HepG2 (cell line): ENCODE measurements around the gene MYOM1. TPM values are rescaled to one million over a fixed set of nuclear protein-coding genes. Genes with fewer than 3 reads are reported as not detected.

Source experiments
- ATAC-seq: fragments of 200-7000 bp; cut with Tn5 transposase; 3 replicates; pipeline ENCODE4 v1.9.1; 2020; ENCODE audit warnings: mild to moderate bottlenecking, moderate library complexity
- BruUV-seq: library from RNA; stranded (reverse); fragments of 400-500 nt; replicated peaks from 2 replicates; lab custom pipeline; 2021; lab: Mats Ljungman, UMichigan
- CTCF ChIA-PET: fragments of 300-600 bp; formaldehyde crosslinking; extraction: SDS; loops from one replicate; lab custom pipeline; 2021; ENCODE audit warnings: low total read pairs, inconsistent platforms, low intra/inter-chr PET ratio; lab: Yijun Ruan, JAX
- POLR2A ChIA-PET: fragments of 350-600 bp; sonication (Branson Sonifier 250); formaldehyde crosslinking; loops from one replicate; lab custom pipeline; 2020; ENCODE audit warnings: antibody characterized with exemption, inconsistent platforms; lab: Yijun Ruan, JAX
- DNase-seq: peaks from one replicate; pipeline ENCODE4 v3.0.0-alpha.2; 2015; ENCODE audit warnings: low spot score
- FAIRE-seq: peaks from 3 replicates; lab custom pipeline; 2011; peaks lifted over from hg19 to GRCh38; lab: Jason Lieb, UNC
- H2AFZ ChIP-seq: one replicate; pipeline ENCODE4 v1.6.1; 2011; ENCODE audit warnings: low read length, inconsistent platforms
- H3K27ac ChIP-seq: fragments of 300-600 bp; 3 replicates; pipeline ENCODE4 v1.8.0; 2011; ENCODE audit warnings: mixed run types, mild to moderate bottlenecking, mixed read lengths, low read length, inconsistent platforms; ENCODE audit not compliant: insufficient read depth; ENCODE audit errors: extremely low read length
- H3K27me3 ChIP-seq, 2 experiments: fragments of 200-600 bp in 1 of 2; 2 replicates in 1 of 2; 3 replicates in 1 of 2; pipeline versions ENCODE4 v1.6.0 to v1.8.0; 2011; ENCODE audit warnings: low read length in 2 of 2, mild to moderate bottlenecking in 2 of 2, moderate library complexity in 2 of 2, inconsistent platforms in 1 of 2; ENCODE audit not compliant: insufficient read depth in 2 of 2, control insufficient read depth in 1 of 2
- H3K36me3 ChIP-seq, 2 experiments: fragments of 200-600 bp in 1 of 2; replicated peaks in 1 of 2; 2 replicates in 1 of 2; 3 replicates in 1 of 2; pipeline versions ENCODE4 v1.5.1 to v1.8.0; 2011; ENCODE audit warnings: low read length in 2 of 2, inconsistent platforms in 1 of 2; ENCODE audit not compliant: insufficient read depth in 2 of 2, control insufficient read depth in 1 of 2
- H3K4me1 ChIP-seq: 2 replicates; pipeline ENCODE4 v1.5.1; 2012; ENCODE audit warnings: low read length, inconsistent platforms; ENCODE audit not compliant: insufficient read depth
- H3K4me2 ChIP-seq: 2 replicates; pipeline ENCODE4 v1.6.0; 2011; ENCODE audit warnings: low read depth, low read length, inconsistent platforms
- H3K4me3 ChIP-seq, 3 experiments: fragments of 200-600 bp in 1 of 3; sonication (generic), shearing (Covaris generic) in 1 of 3; replicated peaks in 1 of 3; 2 replicates each; pipeline ENCODE4 v1.5.1; 2011 to 2016; ENCODE audit warnings: low read length in 3 of 3, inconsistent platforms in 2 of 3, low read depth in 2 of 3, mild to moderate bottlenecking in 2 of 3, control low read depth in 1 of 3, mixed read lengths in 1 of 3; ENCODE audit not compliant: insufficient read depth in 1 of 3
- H3K79me2 ChIP-seq: one replicate; pipeline ENCODE4 v1.6.1; 2011; ENCODE audit warnings: low read length, inconsistent platforms; ENCODE audit not compliant: insufficient read depth
- H3K9ac ChIP-seq: 2 replicates; pipeline ENCODE4 v1.6.0; 2011; ENCODE audit warnings: mild to moderate bottlenecking, low read depth, low read length, inconsistent platforms; ENCODE audit not compliant: insufficient read depth
- H3K9me3 ChIP-seq: 2 replicates; pipeline ENCODE4 v1.5.1; 2012; ENCODE audit warnings: mild to moderate bottlenecking, low read length
- H4K20me1 ChIP-seq: 2 replicates; pipeline ENCODE4 v1.6.0; 2011; ENCODE audit warnings: inconsistent platforms, mild to moderate bottlenecking, low read length, moderate library complexity; ENCODE audit not compliant: insufficient read depth
- CENPT ChIP-seq: sonication (generic); formaldehyde crosslinking; IDR thresholded peaks from 2 replicates; pipeline ENCODE4 v1.8.0; 2022; ENCODE audit warnings: low read depth, mild to moderate bottlenecking, moderate library complexity, missing genetic modification reagents
- CSRNP1 ChIP-seq: sonication (generic); formaldehyde crosslinking; IDR thresholded peaks from 2 replicates; pipeline ENCODE4 v1.8.1; 2023; ENCODE audit warnings: mild to moderate bottlenecking, missing genetic modification reagents
- DBP ChIP-seq: sonication (generic); formaldehyde crosslinking; IDR thresholded peaks from 2 replicates; pipeline ENCODE4 v1.4.0; 2020; ENCODE audit warnings: missing genetic modification reagents; ENCODE audit errors: not compliant biosample characterization
- FOXA3 ChIP-seq: IDR thresholded peaks from 2 replicates; pipeline ENCODE4 v1.6.1; 2016; ENCODE audit warnings: missing genetic modification reagents, missing compliant biosample characterization
- HNRNPK ChIP-seq: fragments of 200-400 bp; formaldehyde crosslinking; IDR thresholded peaks from 2 replicates; pipeline ENCODE4 v1.6.1; 2018; ENCODE audit warnings: low read length, low read depth, moderate library complexity, mild to moderate bottlenecking; ENCODE audit not compliant: poor library complexity, severe bottlenecking
- MTF2 ChIP-seq: sonication (generic); formaldehyde crosslinking; IDR thresholded peaks from 2 replicates; pipeline ENCODE4 v1.5.0; 2020; ENCODE audit warnings: missing genetic modification reagents, borderline replicate concordance
- NKX3-1 ChIP-seq: sonication (generic); formaldehyde crosslinking; IDR thresholded peaks from 2 replicates; pipeline ENCODE4 v1.5.0; 2020; ENCODE audit warnings: missing genetic modification reagents
- RBAK ChIP-seq: sonication (generic); formaldehyde crosslinking; IDR thresholded peaks from 2 replicates; pipeline ENCODE4 v1.5.1; 2020; ENCODE audit warnings: mild to moderate bottlenecking, missing genetic modification reagents
- TCF7 ChIP-seq: sonication (generic); IDR thresholded peaks from 2 replicates; pipeline ENCODE4 v1.6.1; 2016; ENCODE audit warnings: antibody characterized with exemption, low read depth
- TRIM24 ChIP-seq: sonication (generic); formaldehyde crosslinking; IDR thresholded peaks from 2 replicates; pipeline ENCODE4 v1.8.0; 2022; ENCODE audit warnings: mild to moderate bottlenecking, missing genetic modification reagents
- YEATS2 ChIP-seq: sonication (generic); formaldehyde crosslinking; IDR thresholded peaks from 2 replicates; pipeline ENCODE4 v1.4.0; 2020; ENCODE audit warnings: missing genetic modification reagents, borderline replicate concordance
- ZNF205 ChIP-seq: IDR thresholded peaks from 2 replicates; pipeline ENCODE4 v1.6.1; 2018; ENCODE audit warnings: missing biosample characterization, missing genetic modification reagents
- ZNF441 ChIP-seq: sonication (generic); formaldehyde crosslinking; IDR thresholded peaks from 2 replicates; pipeline ENCODE4 v1.7.0; 2021; ENCODE audit warnings: missing genetic modification reagents, borderline replicate concordance
- ZNF747 ChIP-seq: sonication (generic); formaldehyde crosslinking; IDR thresholded peaks from 2 replicates; pipeline ENCODE4 v1.8.1; 2023; ENCODE audit warnings: missing genetic modification reagents, mild to moderate bottlenecking, borderline replicate concordance
- ZNF782 ChIP-seq: sonication (generic); formaldehyde crosslinking; IDR thresholded peaks from 2 replicates; pipeline ENCODE4 v1.4.0; 2020; ENCODE audit warnings: missing genetic modification reagents, mild to moderate bottlenecking, borderline replicate concordance
- WGBS: methylation state at CpG from one replicate; pipeline ENCODE4 v1.1.6; 2017; ENCODE audit warnings: low lambda C conversion rate; 5-methylcytosine and 5-hydroxymethylcytosine counted together
- in situ Hi-C: cut with HindIII; loops from 2 replicates; pipeline ENCODE4 v1.10.0; 2017; ENCODE audit warnings: low pct_unique_long_range_greater_than_20kb; ENCODE audit not compliant: extremely low pct_ligation_motif_present
- intact Hi-C: fragments of 100-400 bp; cut with micrococcal nuclease; formaldehyde crosslinking; loops from one replicate; pipeline ENCODE4 v1.10.0; 2022; ENCODE audit not compliant: unreplicated experiment
- polyA plus RNA-seq, 8 experiments: library from polyadenylated mRNA; depleted of rRNA in 3 of 8; stranded (reverse) in 7 of 8; unstranded in 1 of 8; fragments of >200 nt; fragmentation: Illumina TruSeq in 4 of 8; extraction: Trizol in 4 of 8; gene quantifications; 2 replicates each; pipeline versions ENCODE4 v1.2.1 to v1.2.3, GENCODE V29; 2011 to 2016; ENCODE audit warnings: low read depth in 4 of 8, missing spikeins in 1 of 8, mixed read lengths in 1 of 8; ENCODE audit not compliant: insufficient read depth in 1 of 8
- total RNA-seq, 5 experiments: library from RNA; depleted of rRNA; stranded (reverse); fragments of >200 nt; fragmentation: Illumina TruSeq; extraction: Trizol; gene quantifications; 2 replicates each; pipeline ENCODE4 v1.2.3, GENCODE V29; 2016; ENCODE audit warnings: low read depth in 1 of 5

Gene MYOM1
- total and polyA plus RNA-seq, 2 of the 13 experiments (the other 11 are each of a cell fraction or from before 2014, with no cell fraction given): 0.46 to 0.98 TPM

- Histone ChIP-seq H3K4me3 (no peak overlapping the region), H3K4me1 (peaks cover 27% of the 10 kb centered on the region), H3K79me2 (no peaks in the 10 kb centered on the region), H3K4me2 (no peak overlapping the region), H3K9ac (no peak overlapping the region), H3K36me3 (no peaks in the 10 kb centered on the region), H4K20me1 (no peaks in the 10 kb centered on the region), H3K27ac (no peak overlapping the region), H2AFZ (no peak overlapping the region), H3K9me3 (no peaks in the 10 kb centered on the region), H3K27me3 (no peaks in the 10 kb centered on the region)
- intact Hi-C loops (no loop called here), in situ Hi-C loops (no loop called here)
- TF ChIP-seq ZNF205 (CRISPR knock-in tag): no peak
- no peak for TF ChIP-seq CENPT (CRISPR knock-in tag)
- TF ChIP-seq NKX3-1: no peak
- TF ChIP-seq HNRNPK: no peak
- TF ChIP-seq ZNF441 (CRISPR knock-in tag): no peak
- TF ChIP-seq FOXA3: no peak
- no peak for TF ChIP-seq RBAK (CRISPR knock-in tag)
- no peak for TF ChIP-seq DBP (CRISPR knock-in tag)
- no peak for TF ChIP-seq ZNF782 (CRISPR knock-in tag)
- no peak for TF ChIP-seq TCF7
- no peak for TF ChIP-seq CSRNP1 (CRISPR knock-in tag)
- TF ChIP-seq TRIM24 (CRISPR knock-in tag): no peak
- TF ChIP-seq ZNF747 (CRISPR knock-in tag): no peak
- TF ChIP-seq YEATS2 (CRISPR knock-in tag): no peak
- no peak for TF ChIP-seq MTF2
- no peak for ATAC-seq
- ChIA-PET CTCF (no interaction called here), POLR2A (interaction anchor here (0.7 kb wide), 1 partner anchor 38 kb away, joined by 3 read pairs; no protein-coding TSS in a partner anchor)
- BruUV-seq: no TSS peak
- DNase-seq: no peak
- no peak for FAIRE-seq
- WGBS: 82% methylated on average over 4 of the region's 4 CpGs
Observed at GRCh38 chr18:3079653-3080052, 140.1 kb downstream of the MYOM1 start.
